Thyroid gland (tissue), 4 donors: Measurements from ENCODE around the gene OR51B5. TPM values are rescaled to one million over a fixed set of nuclear protein-coding genes. Genes with fewer than 3 reads are reported as not detected.

Experiments used
- DNase-seq, 2 donors: peaks; one replicate each; pipeline ENCODE4 v3.0.0-alpha.2; 2019
- H3K27ac ChIP-seq, 3 donors: fragments of 200-600 bp; sonication (generic); 1 replicate in 2 of 3; 2 replicates in 1 of 3; pipeline ENCODE4 v1.5.1; 2016 to 2019; ENCODE audit warnings: mild to moderate bottlenecking in 1 of 3, moderate library complexity in 1 of 3
- H3K27me3 ChIP-seq: fragments of 200-600 bp; sonication (generic); one replicate; pipeline ENCODE4 v1.5.1; 2019
- H3K36me3 ChIP-seq, 2 donors: fragments of 200-600 bp; sonication (generic); one replicate each; pipeline ENCODE4 v1.5.1; 2016 to 2019
- H3K4me1 ChIP-seq, 2 donors: fragments of 200-600 bp; sonication (generic); one replicate each; pipeline ENCODE4 v1.5.1; 2017 to 2019
- H3K4me3 ChIP-seq, 3 donors: fragments of 200-600 bp; sonication (generic); replicated peaks in 1 of 3; 1 replicate in 2 of 3; 2 replicates in 1 of 3; pipeline ENCODE4 v1.5.1; 2016; ENCODE audit warnings: mild to moderate bottlenecking in 1 of 3
- H3K9me3 ChIP-seq: fragments of 200-600 bp; sonication (generic); one replicate; pipeline ENCODE4 v1.5.1; 2017
- CTCF ChIP-seq, 6 experiments: fragments of 200-600 bp in 3 of 6; fragments of 450-650 bp in 3 of 6; sonication (generic) in 3 of 6; IDR thresholded peaks; one replicate each; pipeline ENCODE4 v1.5.1; 2016 to 2019; ENCODE audit warnings: antibody characterized with exemption in 6 of 6, mild to moderate bottlenecking in 2 of 6, inconsistent platforms in 1 of 6, moderate library complexity in 1 of 6
- POLR2A ChIP-seq, 2 donors: fragments of 450-650 bp; IDR thresholded peaks; one replicate each; pipeline ENCODE4 v1.6.1; 2017; ENCODE audit warnings: antibody characterized with exemption in 2 of 2, mild to moderate bottlenecking in 2 of 2, moderate library complexity in 1 of 2
- WGBS, 2 donors: methylation state at CpG; one replicate each; pipeline ENCODE4 v1.1.5; 2017; 5-methylcytosine and 5-hydroxymethylcytosine counted together
- intact Hi-C: fragments of 100-400 bp; cut with DNase I; formaldehyde crosslinking; loops from one replicate; pipeline ENCODE4 v1.15.1; 2023
- total RNA-seq, 4 donors: library from RNA; depleted of rRNA; stranded (reverse); fragments of >200 nt; gene quantifications; one replicate each; pipeline ENCODE4 v1.2.3, GENCODE V29; 2016

OR51B5 gene
- total RNA-seq: 1 to 10 TPM in 1 of 4 donors, under 1 TPM in 1, not detected in 2; 0.78 to 1.2 TPM

DNA sequence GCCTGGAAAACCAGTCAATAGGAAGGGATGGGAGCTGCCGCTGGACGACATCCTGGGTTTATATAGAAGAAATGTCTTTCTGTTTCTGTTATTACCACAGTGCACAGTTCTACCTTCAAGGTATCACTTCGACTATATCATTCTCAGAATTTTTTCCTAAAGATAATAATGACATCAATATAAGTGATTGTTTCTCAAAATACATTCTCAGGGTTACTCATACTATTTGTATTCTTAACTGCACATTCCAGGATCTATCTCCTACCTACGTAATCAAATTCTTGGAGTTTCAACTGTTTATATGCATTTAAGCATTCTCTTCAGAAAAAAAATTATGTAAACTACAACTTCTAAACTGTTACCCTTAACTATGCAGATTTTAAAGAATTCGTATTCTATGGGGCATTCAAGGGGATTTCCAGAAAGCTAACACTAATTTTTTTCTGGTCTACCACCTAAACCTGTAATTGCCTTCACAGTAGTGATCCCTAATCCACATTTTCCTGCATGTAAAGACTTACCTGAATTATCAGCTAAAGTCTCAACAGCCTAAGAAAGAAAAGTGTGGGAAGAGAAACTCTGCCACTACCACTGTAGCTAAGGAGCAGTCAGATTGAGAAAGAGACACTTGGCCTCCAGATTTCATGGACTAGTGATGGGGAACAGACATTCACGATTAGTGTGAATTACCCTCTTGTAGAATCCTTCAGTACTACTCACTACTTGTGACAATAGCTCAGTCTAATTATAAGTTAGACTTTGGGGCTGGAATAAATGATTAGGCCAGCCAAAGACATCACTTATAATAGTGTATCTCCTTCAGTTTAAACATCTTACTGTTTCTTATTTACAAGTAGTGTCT is at the start of gene OR51B5:
TSS of gene OR51B5 (minus strand) at position 51 of the 862 bp plus-strand sequence. CDS start at position 51, 0 bp downstream.
- Histone ChIP-seq H3K27ac (no peak within 1 kb of the TSS), H3K9me3 (peaks cover 5% of the 10 kb centered on the region), H3K27me3 (no peaks in the 10 kb centered on the region), H3K4me1 (no peaks in the 10 kb centered on the region), H3K4me3 (no peak within 1 kb of the TSS), H3K36me3 (no peaks in the 10 kb centered on the region)
- 75 to 84% methylated on average over 6 of the region's 6 CpGs for WGBS, 2 donors
- TF ChIP-seq POLR2A (IDR thresholded peaks at IDR 0.05) (no peak), CTCF (IDR thresholded peaks at IDR 0.05) (no peak)
- DNase-seq: no peak
- intact Hi-C loops: no loop called here

DNA sequence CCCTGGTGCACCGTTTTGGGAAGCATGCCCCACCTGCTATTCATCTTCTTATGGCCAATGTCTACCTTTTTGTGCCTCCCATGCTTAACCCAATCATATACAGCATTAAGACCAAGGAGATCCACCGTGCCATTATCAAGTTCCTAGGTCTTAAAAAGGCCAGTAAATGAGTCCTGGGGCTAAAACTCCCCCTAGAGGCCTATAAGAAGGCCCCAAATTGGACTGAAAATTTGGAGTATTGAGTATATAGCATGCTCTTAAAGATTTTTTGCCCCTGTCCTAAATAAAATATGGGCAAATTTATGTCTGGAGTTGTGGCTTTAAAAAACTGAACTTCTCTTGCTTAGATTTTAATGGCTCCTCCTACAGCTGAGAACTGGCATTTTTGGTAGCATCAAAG is 46.9 kb upstream of the OR51B5 start:
- no peak for DNase-seq
- no peaks in the 10 kb centered on the region for H3K9me3 ChIP-seq
- H3K4me1 ChIP-seq: no peaks in the 10 kb centered on the region
- H3K36me3 ChIP-seq: no peaks in the 10 kb centered on the region
- H3K4me3 ChIP-seq: no peak overlapping the region
- TF ChIP-seq CTCF (IDR thresholded peaks at IDR 0.05) (no peak), POLR2A (IDR thresholded peaks at IDR 0.05) (no peak)
- intact Hi-C loops: no loop called here
- WGBS, 2 donors: 82 to 84% methylated on average over 2 of the region's 2 CpGs
- no peak overlapping the region for H3K27ac ChIP-seq
- H3K27me3 ChIP-seq: no peaks in the 10 kb centered on the region

GRCh38 chr11:5384335-5384734 is 41.0 kb upstream of the OR51B5 start:
- Histone ChIP-seq H3K27ac (no peak overlapping the region), H3K9me3 (no peaks in the 10 kb centered on the region), H3K36me3 (no peaks in the 10 kb centered on the region), H3K27me3 (no peaks in the 10 kb centered on the region), H3K4me3 (no peak overlapping the region), H3K4me1 (no peaks in the 10 kb centered on the region)
- WGBS, 2 donors: 69 to 70% methylated on average over 2 of the region's 2 CpGs
- intact Hi-C loops: no loop called here
- TF ChIP-seq CTCF (IDR thresholded peaks at IDR 0.05) (no peak), POLR2A (IDR thresholded peaks at IDR 0.05) (no peak)
- no peak for DNase-seq

GRCh38 chr11:5383576-5383975 is 40.3 kb upstream of the OR51B5 start, which contains the start of gene OR51M1:
Gene OR51M1, plus strand, starts transcription at chr11:5383812. Its CDS starts 5,587 bp downstream, at chr11:5389399.
- TF ChIP-seq POLR2A (IDR thresholded peaks at IDR 0.05) (no peak), CTCF (IDR thresholded peaks at IDR 0.05) (no peak)
- H3K27ac ChIP-seq: no peak within 1 kb of the TSS
- intact Hi-C loops: no loop called here
- H3K4me1 ChIP-seq: no peaks in the 10 kb centered on the region
- H3K9me3 ChIP-seq: no peaks in the 10 kb centered on the region
- no peak within 1 kb of the TSS for H3K4me3 ChIP-seq
- DNase-seq: no peak
- WGBS, 2 donors: 52 to 70% methylated on average over 1 of the region's 1 CpG
- no peaks in the 10 kb centered on the region for H3K27me3 ChIP-seq
- H3K36me3 ChIP-seq: no peaks in the 10 kb centered on the region

- Histone ChIP-seq H3K36me3 (no peaks in the 10 kb centered on the region), H3K27me3 (no peaks in the 10 kb centered on the region), H3K9me3 (no peaks in the 10 kb centered on the region), H3K4me3 (no peak overlapping the region), H3K27ac (no peak overlapping the region), H3K4me1 (no peaks in the 10 kb centered on the region)
- TF ChIP-seq CTCF (IDR thresholded peaks at IDR 0.05): peak in 4 of 6 experiments; percentile 9 to 41 (median 22)
- TF ChIP-seq POLR2A (IDR thresholded peaks at IDR 0.05): no peak
- peak; percentile 21 for DNase-seq
- 69 to 73% methylated on average over 4 of the region's 4 CpGs for WGBS, 2 donors
- intact Hi-C loops: no loop called here
Observed at GRCh38 chr11:5380740-5381342, 37.5 kb upstream of the OR51B5 start.
